Measurements from ENCODE around the gene HNRNPDL. TPM values are rescaled to one million over a fixed set of nuclear protein-coding genes. Genes with fewer than 3 reads are reported as not detected.
A peak's percentile ranks its signal among the peaks of the same experiment; 100 is the strongest.

Gene HNRNPDL
- total RNA-seq, 1 experiment from 2014 or later = 346 TPM

GRCh38 chr4:82432596-82432995 is 2.3 kb upstream of the HNRNPDL start (continued):
- TF ChIP-seq, protein P1, sequence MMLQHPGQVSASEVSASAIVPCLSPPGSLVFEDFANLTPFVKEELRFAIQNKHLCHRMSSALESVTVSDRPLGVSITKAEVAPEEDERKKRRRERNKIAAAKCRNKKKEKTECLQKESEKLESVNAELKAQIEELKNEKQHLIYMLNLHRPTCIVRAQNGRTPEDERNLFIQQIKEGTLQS (CRISPR knock-in tag; conservative IDR thresholded peaks at IDR 0.05) = no peak
- TF ChIP-seq PRRX2 (CRISPR knock-in tag; IDR thresholded peaks at IDR 0.05) = no peak
- no peak for TF ChIP-seq ETV6 (CRISPR knock-in tag; IDR thresholded peaks at IDR 0.05)
- TF ChIP-seq ZNF396 (CRISPR knock-in tag; IDR thresholded peaks at IDR 0.05; ENCODE audit: borderline replicate concordance) = no peak
- TF ChIP-seq, protein P2, sequence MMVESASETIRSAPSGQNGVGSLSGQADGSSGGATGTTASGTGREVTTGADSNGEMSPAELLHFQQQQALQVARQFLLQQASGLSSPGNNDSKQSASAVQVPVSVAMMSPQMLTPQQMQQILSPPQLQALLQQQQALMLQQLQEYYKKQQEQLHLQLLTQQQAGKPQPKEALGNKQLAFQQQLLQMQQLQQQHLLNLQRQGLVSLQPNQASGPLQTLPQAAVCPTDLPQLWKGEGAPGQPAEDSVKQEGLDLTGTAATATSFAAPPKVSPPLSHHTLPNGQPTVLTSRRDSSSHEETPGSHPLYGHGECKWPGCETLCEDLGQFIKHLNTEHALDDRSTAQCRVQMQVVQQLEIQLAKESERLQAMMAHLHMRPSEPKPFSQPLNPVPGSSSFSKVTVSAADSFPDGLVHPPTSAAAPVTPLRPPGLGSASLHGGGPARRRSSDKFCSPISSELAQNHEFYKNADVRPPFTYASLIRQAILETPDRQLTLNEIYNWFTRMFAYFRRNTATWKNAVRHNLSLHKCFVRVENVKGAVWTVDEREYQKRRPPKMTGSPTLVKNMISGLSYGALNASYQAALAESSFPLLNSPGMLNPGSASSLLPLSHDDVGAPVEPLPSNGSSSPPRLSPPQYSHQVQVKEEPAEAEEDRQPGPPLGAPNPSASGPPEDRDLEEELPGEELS (CRISPR knock-in tag; IDR thresholded peaks at IDR 0.05) = no peak
- TF ChIP-seq GTF2I (CRISPR knock-in tag; conservative IDR thresholded peaks at IDR 0.05) = no peak
- TF ChIP-seq, protein P3, sequence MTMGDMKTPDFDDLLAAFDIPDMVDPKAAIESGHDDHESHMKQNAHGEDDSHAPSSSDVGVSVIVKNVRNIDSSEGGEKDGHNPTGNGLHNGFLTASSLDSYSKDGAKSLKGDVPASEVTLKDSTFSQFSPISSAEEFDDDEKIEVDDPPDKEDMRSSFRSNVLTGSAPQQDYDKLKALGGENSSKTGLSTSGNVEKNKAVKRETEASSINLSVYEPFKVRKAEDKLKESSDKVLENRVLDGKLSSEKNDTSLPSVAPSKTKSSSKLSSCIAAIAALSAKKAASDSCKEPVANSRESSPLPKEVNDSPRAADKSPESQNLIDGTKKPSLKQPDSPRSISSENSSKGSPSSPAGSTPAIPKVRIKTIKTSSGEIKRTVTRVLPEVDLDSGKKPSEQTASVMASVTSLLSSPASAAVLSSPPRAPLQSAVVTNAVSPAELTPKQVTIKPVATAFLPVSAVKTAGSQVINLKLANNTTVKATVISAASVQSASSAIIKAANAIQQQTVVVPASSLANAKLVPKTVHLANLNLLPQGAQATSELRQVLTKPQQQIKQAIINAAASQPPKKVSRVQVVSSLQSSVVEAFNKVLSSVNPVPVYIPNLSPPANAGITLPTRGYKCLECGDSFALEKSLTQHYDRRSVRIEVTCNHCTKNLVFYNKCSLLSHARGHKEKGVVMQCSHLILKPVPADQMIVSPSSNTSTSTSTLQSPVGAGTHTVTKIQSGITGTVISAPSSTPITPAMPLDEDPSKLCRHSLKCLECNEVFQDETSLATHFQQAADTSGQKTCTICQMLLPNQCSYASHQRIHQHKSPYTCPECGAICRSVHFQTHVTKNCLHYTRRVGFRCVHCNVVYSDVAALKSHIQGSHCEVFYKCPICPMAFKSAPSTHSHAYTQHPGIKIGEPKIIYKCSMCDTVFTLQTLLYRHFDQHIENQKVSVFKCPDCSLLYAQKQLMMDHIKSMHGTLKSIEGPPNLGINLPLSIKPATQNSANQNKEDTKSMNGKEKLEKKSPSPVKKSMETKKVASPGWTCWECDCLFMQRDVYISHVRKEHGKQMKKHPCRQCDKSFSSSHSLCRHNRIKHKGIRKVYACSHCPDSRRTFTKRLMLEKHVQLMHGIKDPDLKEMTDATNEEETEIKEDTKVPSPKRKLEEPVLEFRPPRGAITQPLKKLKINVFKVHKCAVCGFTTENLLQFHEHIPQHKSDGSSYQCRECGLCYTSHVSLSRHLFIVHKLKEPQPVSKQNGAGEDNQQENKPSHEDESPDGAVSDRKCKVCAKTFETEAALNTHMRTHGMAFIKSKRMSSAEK (CRISPR knock-in tag; IDR thresholded peaks at IDR 0.05; ENCODE audit: borderline replicate concordance) = no peak
- TF ChIP-seq ATF1 (CRISPR knock-in tag; IDR thresholded peaks at IDR 0.05) = no peak
- no peak for TF ChIP-seq ZNF425 (CRISPR knock-in tag; conservative IDR thresholded peaks at IDR 0.05)
- TF ChIP-seq, protein P4, sequence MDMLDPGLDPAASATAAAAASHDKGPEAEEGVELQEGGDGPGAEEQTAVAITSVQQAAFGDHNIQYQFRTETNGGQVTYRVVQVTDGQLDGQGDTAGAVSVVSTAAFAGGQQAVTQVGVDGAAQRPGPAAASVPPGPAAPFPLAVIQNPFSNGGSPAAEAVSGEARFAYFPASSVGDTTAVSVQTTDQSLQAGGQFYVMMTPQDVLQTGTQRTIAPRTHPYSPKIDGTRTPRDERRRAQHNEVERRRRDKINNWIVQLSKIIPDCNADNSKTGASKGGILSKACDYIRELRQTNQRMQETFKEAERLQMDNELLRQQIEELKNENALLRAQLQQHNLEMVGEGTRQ (CRISPR knock-in tag; IDR thresholded peaks at IDR 0.05) = no peak

DNA sequence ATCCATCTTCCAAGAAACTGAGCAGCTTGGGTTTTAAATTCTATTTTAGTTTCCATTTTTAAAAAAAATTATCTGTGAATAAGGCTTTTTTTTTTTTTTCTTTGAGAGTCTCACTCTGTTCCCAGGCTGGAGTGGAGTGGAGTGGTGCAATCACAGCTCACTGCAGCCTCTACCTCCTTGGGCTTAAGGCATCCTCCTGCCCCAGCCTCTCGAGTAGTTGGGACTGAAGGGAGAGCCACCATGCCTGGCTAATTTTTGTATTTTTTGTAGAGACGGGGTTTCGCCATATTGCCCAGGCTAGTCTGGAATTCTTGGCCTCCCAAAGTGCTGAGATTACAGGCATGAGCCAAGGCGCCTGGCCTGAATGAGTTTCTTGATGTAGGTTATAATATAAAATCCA is 1.6 kb upstream of the HNRNPDL start:
- peaks cover 49% of the 10 kb centered on the region for H3K4me1 Mint-ChIP-seq
- ATAC-seq (no peak), DNase-seq (ENCODE audit: low spot score) (no peak)
- ChIA-PET CTCF (interaction anchor here (1.0 kb wide), 1 partner anchor 147 kb away, joined by 5 read pairs; no protein-coding TSS in a partner anchor), POLR2A (interaction anchor here (0.6 to 1.5 kb wide), 3 partner anchors 10 to 603 kb away, joined by 3 to 4 read pairs (median 4); no protein-coding TSS in a partner anchor)
- no peak overlapping the region for H3K27ac Mint-ChIP-seq
- peaks cover 50% of the 10 kb centered on the region for H3K36me3 Mint-ChIP-seq
- H3K27me3 Mint-ChIP-seq (ENCODE audit: low read depth) = no peaks in the 10 kb centered on the region; the same call in 1 of the 2 replicates
- H3K4me3 Mint-ChIP-seq = peak overlapping the region; percentile 93
- H3K9me3 Mint-ChIP-seq = no peaks in the 10 kb centered on the region
- TF ChIP-seq NR1H2 (CRISPR knock-in tag; IDR thresholded peaks at IDR 0.05) = no peak

DNA sequence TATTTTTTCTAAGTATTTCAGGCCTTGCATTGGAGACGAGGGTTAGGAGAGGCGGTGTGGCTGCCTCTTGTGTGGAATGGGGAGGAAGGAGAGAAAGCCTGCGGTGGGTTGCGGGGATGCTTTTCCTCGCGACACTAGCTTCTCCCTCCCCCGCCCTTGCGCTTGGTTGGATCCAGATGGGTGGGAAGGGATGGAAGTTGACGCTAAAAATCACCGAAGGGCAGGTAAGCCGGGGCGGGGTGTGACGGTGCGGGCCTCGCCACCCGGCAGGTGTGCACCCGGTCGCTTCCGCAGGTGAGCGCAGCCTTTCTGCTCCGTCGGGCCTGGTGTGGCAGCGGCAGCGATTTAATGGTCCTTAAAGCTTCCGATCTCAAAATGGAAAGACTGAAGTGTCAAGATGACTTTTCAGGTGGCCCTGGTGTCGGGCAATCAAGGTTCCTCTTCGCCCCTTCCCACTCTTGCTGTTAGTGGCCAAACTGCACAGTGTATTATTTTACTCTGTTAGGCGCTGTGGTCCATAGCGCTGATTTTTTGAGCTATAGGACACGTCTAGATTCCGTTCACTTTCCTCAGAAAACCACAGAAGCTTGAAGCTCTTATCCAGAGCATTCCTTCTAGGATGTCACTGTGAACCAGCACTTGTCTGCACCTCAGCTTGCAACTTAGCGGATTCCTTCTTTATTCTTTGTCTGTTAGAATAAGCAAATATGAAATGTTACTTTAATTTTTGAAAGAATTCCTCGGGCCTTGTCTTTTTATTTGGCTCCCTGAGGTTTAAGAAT is 893 bp upstream of the HNRNPDL start:
- peak overlapping the region; percentile 95 for H3K27ac Mint-ChIP-seq
- POLR2A ChIA-PET = interaction anchor here (0.6 to 1.5 kb wide), 4 partner anchors 9 to 140 kb away, joined by 3 to 4 read pairs (median 4); partner anchors contain the start of gene HNRNPD
- CTCF ChIA-PET = interaction anchor here (0.6 to 1.0 kb wide), 4 partner anchors 10 to 146 kb away, joined by 3 to 5 read pairs (median 4); no protein-coding TSS in a partner anchor
- H3K4me3 Mint-ChIP-seq = peak overlapping the region; percentile 93
- DNase-seq (ENCODE audit: low spot score) = peak; percentile 60
- H3K4me1 Mint-ChIP-seq = peaks cover 52% of the 10 kb centered on the region
- H3K9me3 Mint-ChIP-seq = no peaks in the 10 kb centered on the region
- 0 out of 2 replicates have a peak, but pooled peaks have one; percentile 7 for TF ChIP-seq CREM (CRISPR knock-in tag; IDR thresholded peaks at IDR 0.05)
- TF ChIP-seq RELA (CRISPR knock-in tag; IDR thresholded peaks at IDR 0.05; ENCODE audit: borderline replicate concordance) = no peak
- 0 out of 2 replicates have a peak, but pooled peaks have one; percentile 5 for TF ChIP-seq ETV6 (CRISPR knock-in tag; IDR thresholded peaks at IDR 0.05)
- TF ChIP-seq ZNF416 (CRISPR knock-in tag; IDR thresholded peaks at IDR 0.05) = 0 out of 2 replicates have a peak, but pooled peaks have one; percentile 54
- TF ChIP-seq, protein P2 (CRISPR knock-in tag; IDR thresholded peaks at IDR 0.05) = peak; percentile 8; the same call in 1 of the 2 replicates
- peaks cover 53% of the 10 kb centered on the region for H3K36me3 Mint-ChIP-seq
- no peaks in the 10 kb centered on the region; the same call in 1 of the 2 replicates for H3K27me3 Mint-ChIP-seq (ENCODE audit: low read depth)
- no peak for ATAC-seq

Data from WTC11 (cell line).